Esophagus muscularis mucosa (tissue), 4 donors: Measurements from ENCODE around the gene PNMA1. TPM values are rescaled to one million over a fixed set of nuclear protein-coding genes. Genes with fewer than 3 reads are reported as not detected.
A peak's percentile ranks its signal among the peaks of the same experiment; 100 is the strongest.

Experiments
- DNase-seq: peaks from one replicate; pipeline ENCODE4 v3.0.0-alpha.2; 2017; ENCODE audit errors: extremely low spot score
- H3K27ac ChIP-seq, 4 donors: fragments of 200-600 bp; sonication (generic); replicated peaks in 1 of 4; 1 replicate in 3 of 4; 2 replicates in 1 of 4; pipeline ENCODE4 v1.5.1; 2016 to 2019; ENCODE audit warnings: mild to moderate bottlenecking in 1 of 4
- H3K27me3 ChIP-seq, 4 donors: fragments of 200-600 bp; sonication (generic); one replicate each; pipeline versions ENCODE4 v1.5.1 to v1.6.0; 2016 to 2019
- H3K36me3 ChIP-seq, 4 donors: fragments of 200-600 bp; sonication (generic); one replicate each; pipeline ENCODE4 v1.5.1; 2016 to 2019
- H3K4me1 ChIP-seq, 4 donors: fragments of 200-600 bp; sonication (generic); one replicate each; pipeline ENCODE4 v1.5.1; 2016 to 2019
- H3K4me3 ChIP-seq, 4 donors: fragments of 200-600 bp; sonication (generic); 1 replicate in 2 of 4; 2 replicates in 2 of 4; pipeline ENCODE4 v1.5.1; 2016 to 2019; ENCODE audit warnings: mild to moderate bottlenecking in 4 of 4, moderate library complexity in 1 of 4
- H3K9me3 ChIP-seq, 4 donors: fragments of 200-600 bp; sonication (generic); 1 replicate in 3 of 4; 2 replicates in 1 of 4; pipeline ENCODE4 v1.5.1; 2016 to 2019
- EP300 ChIP-seq: sonication (generic); formaldehyde crosslinking; IDR thresholded peaks from one replicate; pipeline ENCODE4 v1.6.1; 2017; ENCODE audit warnings: antibody characterized with exemption
- POLR2A ChIP-seq: fragments of 450-650 bp; IDR thresholded peaks from one replicate; pipeline ENCODE4 v1.6.1; 2017; ENCODE audit warnings: antibody characterized with exemption, moderate library complexity, mild to moderate bottlenecking, low read depth
- POLR2AphosphoS5 ChIP-seq, 2 donors: sonication (generic); formaldehyde crosslinking; IDR thresholded peaks; one replicate each; pipeline ENCODE4 v1.6.1; 2017; ENCODE audit warnings: antibody characterized with exemption in 2 of 2
- WGBS: methylation state at CpG from one replicate; pipeline ENCODE4 v1.1.5; 2018; 5-methylcytosine and 5-hydroxymethylcytosine counted together
- intact Hi-C: fragments of 100-400 bp; cut with DNase I; formaldehyde crosslinking; loops from one replicate; pipeline ENCODE4 v1.15.1; 2023
- total RNA-seq, 4 donors: library from RNA; depleted of rRNA; stranded (reverse); fragments of >200 nt; gene quantifications; one replicate each; pipeline versions ENCODE4 v1.1.0 to v1.2.1, GENCODE V29; 2016
- TF ChIP-seq, protein P1 (sequence below), 3 experiments: fragments of 200-600 bp in 2 of 3; fragments of 450-650 bp in 1 of 3; sonication (generic) in 2 of 3; IDR thresholded peaks; one replicate each; pipeline ENCODE4 v1.5.1; 2017 to 2019; ENCODE audit warnings: antibody characterized with exemption in 3 of 3, mild to moderate bottlenecking in 2 of 3, moderate library complexity in 1 of 3

Gene PNMA1
- total RNA-seq, 4 donors from 2014 or later = 34.8 to 74.2 (median 55.0) TPM

DNA sequence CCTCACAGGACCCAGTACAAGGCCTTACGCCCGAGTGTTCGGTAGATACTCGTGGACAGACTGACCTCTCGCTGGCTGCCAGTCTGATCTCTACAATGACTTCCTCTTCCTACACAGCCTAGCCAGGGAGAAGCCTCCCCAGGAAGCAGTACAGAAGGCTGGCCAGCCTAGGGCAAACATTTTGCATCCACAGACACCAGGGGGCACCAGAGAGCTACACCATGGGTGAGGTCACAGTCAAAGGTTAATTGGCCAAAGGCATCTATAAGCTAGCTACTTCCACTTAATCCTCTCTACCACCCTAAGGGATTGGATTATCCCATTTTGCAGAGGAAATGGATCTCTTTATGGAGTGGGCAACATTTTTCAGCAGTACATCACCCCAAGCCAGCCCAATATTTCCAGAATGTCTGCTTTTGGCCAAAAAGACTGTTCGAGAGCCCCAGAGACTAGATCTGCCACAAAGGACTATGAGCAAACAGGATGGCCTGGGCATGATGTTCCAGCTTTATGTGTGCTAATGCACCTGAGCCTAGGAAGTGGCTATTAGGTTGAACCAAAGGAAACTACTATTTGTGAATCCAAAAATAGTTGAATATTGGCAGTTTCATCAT is 14.6 kb upstream of the PNMA1 start:
- WGBS = 17% methylated on average over 6 of the region's 6 CpGs
- Histone ChIP-seq H3K27me3 (no peaks in the 10 kb centered on the region), H3K9me3 (no peaks in the 10 kb centered on the region), H3K4me3 (no peak overlapping the region), H3K27ac (peak overlapping the region; percentile 65 to 98 (median 90)), H3K4me1 (peaks cover 64 to 84% (median 79%) of the 10 kb centered on the region in 4 donors), H3K36me3 (peaks cover 27 to 86% (median 56%) of the 10 kb centered on the region in 4 donors)
- intact Hi-C loops = loop anchor here (2.0 to 10.0 kb wide), 2 partner anchors 96 to 156 kb away; partner anchors contain the start of gene ZNF410
- DNase-seq = peak; percentile 95
- TF ChIP-seq, protein P1, sequence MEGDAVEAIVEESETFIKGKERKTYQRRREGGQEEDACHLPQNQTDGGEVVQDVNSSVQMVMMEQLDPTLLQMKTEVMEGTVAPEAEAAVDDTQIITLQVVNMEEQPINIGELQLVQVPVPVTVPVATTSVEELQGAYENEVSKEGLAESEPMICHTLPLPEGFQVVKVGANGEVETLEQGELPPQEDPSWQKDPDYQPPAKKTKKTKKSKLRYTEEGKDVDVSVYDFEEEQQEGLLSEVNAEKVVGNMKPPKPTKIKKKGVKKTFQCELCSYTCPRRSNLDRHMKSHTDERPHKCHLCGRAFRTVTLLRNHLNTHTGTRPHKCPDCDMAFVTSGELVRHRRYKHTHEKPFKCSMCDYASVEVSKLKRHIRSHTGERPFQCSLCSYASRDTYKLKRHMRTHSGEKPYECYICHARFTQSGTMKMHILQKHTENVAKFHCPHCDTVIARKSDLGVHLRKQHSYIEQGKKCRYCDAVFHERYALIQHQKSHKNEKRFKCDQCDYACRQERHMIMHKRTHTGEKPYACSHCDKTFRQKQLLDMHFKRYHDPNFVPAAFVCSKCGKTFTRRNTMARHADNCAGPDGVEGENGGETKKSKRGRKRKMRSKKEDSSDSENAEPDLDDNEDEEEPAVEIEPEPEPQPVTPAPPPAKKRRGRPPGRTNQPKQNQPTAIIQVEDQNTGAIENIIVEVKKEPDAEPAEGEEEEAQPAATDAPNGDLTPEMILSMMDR (IDR thresholded peaks at IDR 0.05) = peak; percentile 94 to 95 (median 95)
- TF ChIP-seq POLR2AphosphoS5 (IDR thresholded peaks at IDR 0.05) = peak; percentile 58 to 77
- no peak for TF ChIP-seq EP300

DNA sequence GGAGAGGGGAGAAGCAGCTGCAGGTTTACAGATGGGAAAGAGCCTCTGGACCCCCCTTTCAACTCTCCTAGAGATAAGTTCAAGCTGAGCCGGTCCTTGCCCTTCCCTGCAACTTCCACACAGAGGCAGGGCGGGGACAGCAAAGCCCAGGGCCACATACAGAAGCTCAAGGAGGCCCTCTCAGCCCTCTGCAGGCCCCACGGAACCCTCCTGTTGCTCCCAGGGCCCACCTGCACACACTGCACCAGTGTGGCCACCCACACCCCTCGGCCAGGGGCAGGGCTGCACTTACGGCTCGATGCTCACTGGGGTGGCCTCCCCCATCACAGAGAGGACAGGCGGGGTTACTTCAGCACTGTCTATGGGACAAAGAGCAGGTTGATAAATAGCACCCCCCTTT is 13.0 kb upstream of the PNMA1 start:
- 87% methylated on average over 6 of the region's 7 CpGs for WGBS
- Histone ChIP-seq H3K4me1 (peaks cover 78 to 98% (median 93%) of the 10 kb centered on the region in 4 donors), H3K4me3 (no peak overlapping the region), H3K27ac (peak overlapping the region; percentile 76 to 98 (median 90)), H3K36me3 (peaks cover 32 to 90% (median 62%) of the 10 kb centered on the region in 4 donors), H3K9me3 (no peaks in the 10 kb centered on the region), H3K27me3 (no peaks in the 10 kb centered on the region)
- DNase-seq = no peak
- intact Hi-C loops = loop anchor here (10.0 kb wide), 1 partner anchor 158 kb away; the partner anchor contains the start of gene ZNF410
- TF ChIP-seq EP300 = no peak
- no peak for TF ChIP-seq POLR2AphosphoS5 (IDR thresholded peaks at IDR 0.05)
- TF ChIP-seq, protein P1 (IDR thresholded peaks at IDR 0.05) = no peak
- no peak for TF ChIP-seq POLR2A

DNA sequence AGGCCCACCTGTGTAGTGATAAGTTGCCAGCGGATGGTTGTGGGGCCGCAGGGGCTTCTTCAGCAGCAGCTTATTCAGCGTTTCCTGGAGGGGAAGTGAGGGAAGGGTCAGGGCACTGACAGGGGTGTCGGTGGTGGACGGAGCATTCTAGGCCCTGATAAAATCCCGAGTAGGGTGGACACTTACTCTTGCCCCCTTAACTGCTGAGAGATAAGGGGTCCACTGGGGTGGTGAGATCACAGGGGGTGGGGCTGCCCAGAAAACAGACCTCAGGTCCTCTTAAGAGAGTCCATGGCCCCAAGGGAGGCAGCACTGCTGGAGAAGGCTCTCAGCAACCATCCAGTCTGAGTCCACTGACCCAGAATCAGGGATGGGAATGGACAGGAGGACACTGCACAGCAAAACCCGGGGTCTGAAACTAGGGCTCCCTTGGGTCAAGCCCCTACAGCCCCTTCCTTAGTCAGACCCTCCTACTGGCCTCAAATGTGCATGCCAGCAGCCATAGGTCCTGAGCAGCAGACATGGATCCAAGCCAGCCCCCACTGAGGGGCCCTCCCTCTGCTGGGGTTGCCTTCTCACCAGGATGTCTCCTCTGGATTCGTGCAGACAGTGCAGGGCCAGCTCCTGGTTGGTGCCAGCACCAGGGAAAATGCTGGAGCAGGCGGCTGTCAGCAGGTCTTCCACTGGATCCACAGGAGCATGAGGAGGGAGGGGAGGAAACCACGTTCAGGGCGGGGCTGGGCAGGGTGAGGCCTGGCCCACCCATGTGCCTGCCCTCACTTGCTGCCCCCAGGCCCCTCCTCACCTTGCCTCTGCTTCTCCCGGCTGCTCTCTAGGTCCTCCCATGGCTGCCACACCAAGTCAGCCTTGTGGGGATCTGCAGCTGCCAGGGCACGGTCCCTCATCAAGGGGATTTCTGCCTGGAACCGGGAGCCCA is 12.1 kb upstream of the PNMA1 start:
- peak overlapping the region; percentile 76 to 98 (median 90) for H3K27ac ChIP-seq
- DNase-seq = peak; percentile 68
- WGBS = 70% methylated on average over 6 of the region's 14 CpGs
- peaks cover 41 to 90% (median 71%) of the 10 kb centered on the region in 4 donors for H3K36me3 ChIP-seq
- TF ChIP-seq POLR2A = no peak
- TF ChIP-seq POLR2AphosphoS5 (IDR thresholded peaks at IDR 0.05) = no peak
- TF ChIP-seq, protein P1 (IDR thresholded peaks at IDR 0.05) = no peak
- TF ChIP-seq EP300 = no peak
- no peak overlapping the region for H3K4me3 ChIP-seq
- peaks cover 77 to 93% (median 85%) of the 10 kb centered on the region in 4 donors for H3K4me1 ChIP-seq
- H3K27me3 ChIP-seq = no peaks in the 10 kb centered on the region
- no peaks in the 10 kb centered on the region for H3K9me3 ChIP-seq
- intact Hi-C loops = loop anchor here (10.0 kb wide), 1 partner anchor 159 kb away; the partner anchor contains the start of gene ZNF410

DNA sequence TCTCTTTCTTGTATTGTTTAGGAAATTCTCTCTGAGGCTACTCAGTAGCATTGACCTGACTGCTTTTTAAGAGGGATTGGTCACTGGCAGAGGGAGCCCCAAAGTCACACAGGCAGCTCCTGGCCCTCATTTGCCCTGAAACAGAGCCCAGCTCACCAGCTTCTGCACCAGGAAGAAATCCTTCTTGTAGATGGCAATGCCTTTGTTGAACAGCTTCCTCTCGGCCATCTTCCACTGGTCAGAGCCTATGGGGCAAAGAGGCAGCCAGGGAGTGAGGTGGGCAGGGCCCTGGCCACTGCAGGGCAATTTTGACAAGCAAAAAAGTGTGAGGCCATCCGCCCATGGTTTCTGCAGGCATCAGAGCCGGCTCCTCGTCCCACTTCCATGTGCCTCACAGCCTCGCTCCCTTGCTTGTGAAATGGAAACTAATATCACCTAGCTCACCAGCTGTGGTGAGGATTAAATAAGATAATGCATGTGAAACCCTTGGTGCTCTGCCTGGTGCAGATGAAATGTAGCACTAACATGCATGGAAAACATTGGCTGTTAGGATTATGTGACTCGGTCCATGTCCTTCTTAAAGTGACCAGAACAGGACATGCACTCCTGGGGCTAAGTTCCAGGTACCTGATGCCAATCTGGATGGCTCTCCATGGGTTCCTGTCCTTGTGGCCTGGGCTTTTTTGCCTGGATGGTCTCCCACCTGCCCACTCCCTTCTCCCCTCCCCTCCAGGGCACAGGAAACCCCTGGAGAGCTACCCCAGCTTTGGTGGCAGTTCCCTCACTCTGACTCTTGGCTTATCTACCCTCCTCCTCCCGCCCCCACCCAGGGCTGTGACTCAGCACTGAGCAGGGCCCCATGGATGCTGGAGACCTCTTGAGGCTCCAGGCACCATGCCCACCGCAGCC is 11.2 kb upstream of the PNMA1 start:
- WGBS = 84% methylated on average over 7 of the region's 8 CpGs
- H3K9me3 ChIP-seq = no peaks in the 10 kb centered on the region
- TF ChIP-seq POLR2AphosphoS5 (IDR thresholded peaks at IDR 0.05) (no peak), POLR2A (no peak), EP300 (no peak)
- TF ChIP-seq, protein P1 (IDR thresholded peaks at IDR 0.05) = no peak
- H3K36me3 ChIP-seq = peaks cover 48 to 91% (median 76%) of the 10 kb centered on the region in 4 donors
- H3K4me3 ChIP-seq = no peak overlapping the region
- H3K27ac ChIP-seq = peak overlapping the region; percentile 76 to 98 (median 90)
- peak; percentile 90 for DNase-seq
- intact Hi-C loops = loop anchor here (10.0 kb wide), 1 partner anchor 159 kb away; the partner anchor contains the start of gene ZNF410
- peaks cover 71 to 87% (median 77%) of the 10 kb centered on the region in 4 donors for H3K4me1 ChIP-seq
- no peaks in the 10 kb centered on the region for H3K27me3 ChIP-seq
